Measurements from ENCODE around the gene KRT13. TPM values are rescaled to one million over a fixed set of nuclear protein-coding genes. Genes with fewer than 3 reads are reported as not detected.
"Not testable (repeated sequence)": the region's sequence is repeated elsewhere in the genome, so short reads cannot be mapped to it uniquely, and the experiment has no call there.

KRT13 gene
- total RNA-seq, 2 experiments from 2014 or later: not detected

DNA sequence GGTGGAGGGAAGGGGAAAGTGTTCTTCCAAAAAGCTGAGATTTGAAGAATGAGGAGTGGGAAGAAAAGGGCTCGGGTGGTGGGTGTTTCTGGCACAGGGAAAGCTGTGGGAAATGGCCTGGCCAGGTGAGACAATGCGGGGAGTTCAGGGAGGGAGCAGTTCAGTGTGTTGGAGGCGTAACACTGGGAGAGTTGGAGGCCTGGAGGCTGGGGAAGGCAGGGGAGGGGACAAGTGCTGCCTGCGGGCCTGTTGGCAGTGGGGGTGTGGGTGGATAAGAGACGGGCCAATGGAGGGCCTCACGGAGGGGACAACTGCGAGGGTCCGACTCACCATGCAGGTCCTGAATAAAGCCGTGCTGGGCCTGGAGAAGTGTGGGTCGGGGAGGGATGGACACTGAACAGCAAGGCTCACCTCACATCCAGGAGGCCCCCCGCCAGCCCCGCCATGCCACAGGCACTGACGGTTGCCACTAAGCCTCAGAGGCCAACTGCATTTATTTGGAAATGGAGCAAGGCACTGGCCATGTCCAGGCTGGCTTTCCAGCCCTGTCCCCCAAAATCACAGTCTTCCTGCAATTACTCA is 40.5 kb upstream of the KRT13 start:
- Mint-ChIP-seq H3K36me3 (ENCODE audit: low read depth) (peaks cover 1% of the 10 kb centered on the region), H3K27ac (no peak overlapping the region), H3K27me3 (ENCODE audit: low read depth) (no peaks in the 10 kb centered on the region), H3K4me1 (ENCODE audit: low read depth) (peaks cover 18% of the 10 kb centered on the region), H3K4me3 (no peak overlapping the region), H3K9me3 (peaks cover 8% of the 10 kb centered on the region)
- intact Hi-C loops (cut with micrococcal nuclease): loop anchor here (5.0 kb wide), 3 partner anchors 49 to 224 kb away; no protein-coding TSS in a partner anchor
- CTCF ChIA-PET: interaction anchor here (1.6 kb wide), 1 partner anchor 100 kb away, joined by 7 read pairs; no protein-coding TSS in a partner anchor
- no peak for DNase-seq

DNA sequence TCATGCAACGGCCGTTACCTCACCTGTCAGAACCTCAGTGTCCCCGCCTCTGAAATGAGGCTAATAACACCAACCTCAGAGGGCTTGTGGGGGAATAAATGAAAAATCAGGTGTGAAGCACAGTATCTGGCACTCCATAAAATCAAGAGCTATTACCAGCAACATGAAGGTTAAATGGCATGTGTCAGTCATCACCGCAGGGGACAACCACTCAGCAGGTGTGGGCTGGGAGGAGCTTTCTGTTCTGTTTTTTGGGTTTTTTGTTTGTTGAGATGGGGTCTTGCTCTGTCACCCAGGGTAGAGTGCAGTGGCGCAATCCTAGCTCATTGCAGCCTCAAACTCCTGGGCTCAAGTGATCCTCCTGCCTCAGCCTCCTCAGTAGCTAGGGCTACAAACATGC is 39.5 kb upstream of the KRT13 start:
- H3K27me3 Mint-ChIP-seq (ENCODE audit: low read depth): no peaks in the 10 kb centered on the region
- H3K4me3 Mint-ChIP-seq: no peak overlapping the region
- peaks cover 1% of the 10 kb centered on the region for H3K36me3 Mint-ChIP-seq (ENCODE audit: low read depth)
- CTCF ChIA-PET: interaction anchor here (1.0 to 1.6 kb wide), 3 partner anchors 101 to 118 kb away, joined by 3 to 7 read pairs (median 6); no protein-coding TSS in a partner anchor
- intact Hi-C loops (cut with micrococcal nuclease): loop anchor here (5.0 kb wide), 3 partner anchors 48 to 223 kb away; no protein-coding TSS in a partner anchor
- peaks cover 8% of the 10 kb centered on the region for H3K9me3 Mint-ChIP-seq
- peaks cover 18% of the 10 kb centered on the region for H3K4me1 Mint-ChIP-seq (ENCODE audit: low read depth)
- DNase-seq: no peak
- H3K27ac Mint-ChIP-seq: no peak overlapping the region

DNA sequence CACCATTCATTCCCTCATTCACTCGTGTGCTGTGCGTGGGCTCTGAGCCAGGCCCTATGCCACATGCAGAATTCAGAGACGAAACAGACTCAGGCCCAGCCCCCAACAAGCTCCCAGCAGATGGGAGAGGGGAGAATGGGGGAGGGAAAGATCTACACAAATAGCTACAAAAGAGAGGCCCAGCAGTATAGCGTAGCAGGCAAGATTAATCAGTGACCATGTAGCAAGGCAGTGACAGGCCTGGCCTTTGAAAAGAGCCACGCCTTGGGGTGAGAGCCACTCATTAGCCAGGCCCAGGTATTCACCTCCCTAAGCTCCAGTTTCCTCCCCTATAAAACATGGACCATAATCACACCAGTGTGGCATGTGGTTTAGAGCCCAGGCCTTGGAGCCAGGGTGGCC is 39.1 kb upstream of the KRT13 start:
- Mint-ChIP-seq H3K9me3 (peaks cover 8% of the 10 kb centered on the region), H3K36me3 (ENCODE audit: low read depth) (peaks cover 1% of the 10 kb centered on the region), H3K27me3 (ENCODE audit: low read depth) (no peaks in the 10 kb centered on the region), H3K4me3 (no peak overlapping the region), H3K4me1 (ENCODE audit: low read depth) (peaks cover 18% of the 10 kb centered on the region), H3K27ac (no peak overlapping the region)
- CTCF ChIA-PET: interaction anchor here (1.0 to 1.6 kb wide), 3 partner anchors 101 to 118 kb away, joined by 3 to 7 read pairs (median 6); no protein-coding TSS in a partner anchor
- intact Hi-C loops (cut with micrococcal nuclease): no loop called here
- no peak for DNase-seq

DNA sequence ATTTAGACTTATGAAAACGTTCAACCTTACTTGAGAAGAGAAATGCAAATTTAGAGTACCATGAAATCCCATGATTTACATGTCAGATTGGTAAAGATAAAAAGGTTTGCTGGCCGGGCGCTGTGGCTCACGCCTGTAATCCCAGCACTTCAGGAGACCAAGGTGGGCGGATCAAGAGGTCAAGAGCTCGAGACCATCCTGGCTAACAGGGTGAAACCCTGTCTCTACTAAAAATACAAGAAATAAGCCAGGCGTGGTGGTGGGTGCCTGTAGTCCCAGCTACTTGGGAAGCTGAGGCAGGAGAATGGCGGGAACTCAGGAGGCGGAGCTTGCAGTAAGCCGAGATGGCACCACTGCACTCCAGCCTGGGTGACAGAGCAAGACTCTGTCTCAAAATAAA is 37.4 kb upstream of the KRT13 start:
- H3K4me3 Mint-ChIP-seq; H3K27ac Mint-ChIP-seq; intact Hi-C loops (cut with micrococcal nuclease); DNase-seq; H3K4me1 Mint-ChIP-seq (ENCODE audit: low read depth); H3K9me3 Mint-ChIP-seq; H3K27me3 Mint-ChIP-seq (ENCODE audit: low read depth); H3K36me3 Mint-ChIP-seq (ENCODE audit: low read depth): not testable (repeated sequence)
- CTCF ChIA-PET: interaction anchor here (0.7 to 1.5 kb wide), 3 partner anchors 13 to 125 kb away, joined by 3 read pairs; no protein-coding TSS in a partner anchor

DNA sequence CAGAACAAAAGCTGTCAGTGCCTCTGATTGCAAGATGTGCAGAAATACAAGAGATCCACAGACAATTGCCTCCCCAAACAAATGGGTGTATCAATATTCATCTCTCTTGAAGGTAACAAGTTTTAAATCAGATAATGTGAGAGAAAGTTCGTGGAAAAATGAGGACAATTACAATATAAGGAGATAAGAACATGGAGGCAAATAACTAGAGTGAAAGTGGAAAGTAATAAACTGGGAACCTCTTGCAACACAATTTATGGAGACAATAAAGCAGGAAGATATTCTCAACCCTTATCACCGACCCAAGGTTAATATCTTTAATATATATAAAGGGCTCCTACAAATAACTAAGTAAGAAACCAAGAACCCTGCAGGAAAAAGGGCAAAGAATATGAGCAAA is 36.9 kb upstream of the KRT13 start:
- no peak for DNase-seq
- H3K27ac Mint-ChIP-seq: no peak overlapping the region
- H3K36me3 Mint-ChIP-seq (ENCODE audit: low read depth): peaks cover 1% of the 10 kb centered on the region
- no peaks in the 10 kb centered on the region for H3K4me1 Mint-ChIP-seq (ENCODE audit: low read depth)
- intact Hi-C loops (cut with micrococcal nuclease): no loop called here
- no peaks in the 10 kb centered on the region for H3K27me3 Mint-ChIP-seq (ENCODE audit: low read depth)
- H3K9me3 Mint-ChIP-seq: peaks cover 8% of the 10 kb centered on the region
- no peak overlapping the region for H3K4me3 Mint-ChIP-seq
- CTCF ChIA-PET: interaction anchor here (0.7 to 1.5 kb wide), 3 partner anchors 13 to 125 kb away, joined by 3 read pairs; no protein-coding TSS in a partner anchor

DNA sequence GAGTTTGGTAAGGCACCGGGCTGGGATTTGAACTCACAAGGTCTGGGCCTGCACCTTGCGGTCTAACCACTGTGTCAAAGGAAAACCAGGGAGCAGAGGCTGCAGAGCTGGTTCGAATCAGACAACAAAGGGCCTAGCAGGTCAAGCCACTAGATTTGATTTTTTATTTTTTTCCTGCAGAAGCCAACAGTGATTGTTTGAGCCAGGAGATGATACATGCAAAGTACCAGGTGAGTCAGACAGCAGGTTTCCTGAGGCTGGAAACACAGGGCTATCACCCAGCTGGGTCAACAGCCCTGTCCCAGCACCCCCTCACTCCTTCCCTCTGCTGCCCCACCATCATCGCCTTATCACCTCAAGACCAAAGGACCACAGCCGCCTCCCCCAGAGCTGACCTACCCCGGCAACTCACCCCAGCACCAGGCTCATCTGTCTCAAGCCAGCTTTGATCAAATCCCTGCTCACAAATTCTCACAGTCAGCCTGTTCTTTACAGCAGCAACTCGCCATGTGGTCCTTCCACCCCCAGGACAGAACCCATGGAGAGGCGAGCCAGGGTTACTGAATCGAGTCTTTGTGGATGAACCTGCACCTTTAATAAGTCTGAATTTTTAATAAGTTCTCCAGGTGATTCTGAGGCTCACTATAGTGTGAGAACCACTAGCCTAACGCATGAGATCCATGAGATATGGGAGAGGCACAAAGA is 35.7 kb upstream of the KRT13 start:
- intact Hi-C loops (cut with micrococcal nuclease): no loop called here
- Mint-ChIP-seq H3K4me3 (no peak overlapping the region), H3K27me3 (ENCODE audit: low read depth) (no peaks in the 10 kb centered on the region), H3K36me3 (ENCODE audit: low read depth) (no peaks in the 10 kb centered on the region), H3K9me3 (no peaks in the 10 kb centered on the region), H3K4me1 (ENCODE audit: low read depth) (no peaks in the 10 kb centered on the region), H3K27ac (no peak overlapping the region)
- DNase-seq: no peak
- CTCF ChIA-PET: interaction anchor here (0.7 to 1.3 kb wide), 3 partner anchors 8 to 121 kb away, joined by 3 to 7 read pairs (median 4); no protein-coding TSS in a partner anchor

DNA sequence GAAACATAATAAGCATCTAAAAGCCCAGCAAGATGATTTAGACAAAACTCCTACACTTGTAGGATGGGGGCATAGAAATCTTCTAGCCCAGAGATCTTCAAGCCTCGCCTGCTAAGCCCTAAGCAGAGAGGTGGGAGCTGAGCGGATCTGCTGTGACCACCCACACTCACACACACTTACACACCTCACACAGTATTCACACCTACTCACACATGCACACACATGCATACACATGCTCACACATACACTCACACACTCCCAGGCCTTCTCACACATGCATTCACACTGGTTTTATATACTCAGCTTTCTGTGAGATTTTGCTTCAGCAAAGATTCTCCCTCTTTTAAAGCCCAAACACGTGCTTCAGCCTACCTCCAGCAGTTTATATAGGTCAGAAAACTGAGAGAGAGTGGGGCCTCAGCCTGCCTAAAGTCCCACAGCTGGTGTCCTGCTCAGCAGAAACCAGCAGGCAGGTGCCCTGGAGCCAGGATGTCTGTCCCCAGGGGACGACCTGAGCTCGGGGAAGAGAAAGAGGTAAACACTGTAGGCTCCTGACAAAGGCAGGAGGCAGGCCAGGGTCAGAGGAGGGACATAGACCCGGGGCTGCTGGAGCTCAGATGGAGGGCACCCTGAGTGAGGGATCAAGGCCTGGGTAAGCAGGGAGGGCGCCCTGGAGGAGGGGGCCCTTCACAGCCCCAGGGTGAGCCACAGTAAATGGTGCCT is 34.7 kb upstream of the KRT13 start:
- H3K36me3 Mint-ChIP-seq (ENCODE audit: low read depth): no peaks in the 10 kb centered on the region

DNA sequence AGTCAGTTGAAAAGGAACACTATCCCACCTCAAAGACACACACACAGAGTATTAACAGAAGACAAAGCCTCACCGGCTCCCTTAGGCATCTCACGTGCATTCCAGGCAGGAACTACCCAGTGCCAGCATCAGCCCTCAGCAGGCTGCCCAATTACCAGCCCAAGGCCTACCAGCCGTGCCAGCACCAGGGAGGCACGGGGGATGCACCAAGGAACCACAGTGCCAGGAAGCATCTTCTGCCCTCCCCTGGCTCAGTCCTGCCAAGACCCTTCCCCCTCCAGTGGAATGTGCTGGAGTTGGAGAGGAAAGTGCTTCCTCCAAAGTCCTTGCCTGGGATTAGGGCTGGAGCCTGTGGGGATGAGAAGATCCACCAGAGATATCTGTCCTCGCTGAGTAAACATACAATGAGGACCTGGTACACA is 33.7 kb upstream of the KRT13 start:
- no peaks in the 10 kb centered on the region for H3K36me3 Mint-ChIP-seq (ENCODE audit: low read depth)
- H3K9me3 Mint-ChIP-seq: no peaks in the 10 kb centered on the region
- no peak overlapping the region for H3K27ac Mint-ChIP-seq
- CTCF ChIA-PET: no interaction called here
- H3K4me1 Mint-ChIP-seq (ENCODE audit: low read depth): no peaks in the 10 kb centered on the region
- intact Hi-C loops (cut with micrococcal nuclease): no loop called here
- no peak overlapping the region for H3K4me3 Mint-ChIP-seq
- DNase-seq: no peak
- no peaks in the 10 kb centered on the region for H3K27me3 Mint-ChIP-seq (ENCODE audit: low read depth)

More for the DNA sequence above, 34.7 kb upstream of the KRT13 start:
- no peak overlapping the region for H3K4me3 Mint-ChIP-seq
- H3K4me1 Mint-ChIP-seq (ENCODE audit: low read depth): no peaks in the 10 kb centered on the region
- H3K27me3 Mint-ChIP-seq (ENCODE audit: low read depth): no peaks in the 10 kb centered on the region
- DNase-seq: no peak
- H3K27ac Mint-ChIP-seq: no peak overlapping the region
- H3K9me3 Mint-ChIP-seq: no peaks in the 10 kb centered on the region
- intact Hi-C loops (cut with micrococcal nuclease): no loop called here
- CTCF ChIA-PET: interaction anchor here (0.7 to 1.3 kb wide), 4 partner anchors 9 to 122 kb away, joined by 3 to 7 read pairs (median 4); no protein-coding TSS in a partner anchor

DNA sequence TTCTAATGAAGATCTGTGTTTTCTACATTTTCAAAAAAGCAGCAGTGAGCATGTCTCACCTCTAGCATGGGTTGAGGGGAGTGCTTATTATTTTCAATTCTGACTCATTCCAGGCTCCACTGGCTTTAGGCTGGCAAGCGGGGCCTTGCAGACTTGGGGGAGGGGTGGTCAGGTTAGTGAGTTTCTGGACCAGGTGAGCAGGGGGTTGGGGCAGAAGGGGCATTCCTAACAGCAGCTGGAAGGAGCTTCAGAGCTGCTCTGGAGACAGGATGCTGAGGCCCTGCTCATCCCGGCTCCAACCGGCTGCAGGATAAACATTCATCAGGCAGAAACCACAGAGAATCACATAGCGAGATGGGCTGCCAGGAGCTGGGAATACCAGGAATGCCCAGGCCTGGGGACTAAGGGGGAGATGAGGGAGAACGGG is 33.2 kb upstream of the KRT13 start:
- Mint-ChIP-seq H3K4me3 (no peak overlapping the region), H3K27ac (no peak overlapping the region), H3K27me3 (ENCODE audit: low read depth) (no peaks in the 10 kb centered on the region), H3K4me1 (ENCODE audit: low read depth) (no peaks in the 10 kb centered on the region), H3K36me3 (ENCODE audit: low read depth) (no peaks in the 10 kb centered on the region), H3K9me3 (no peaks in the 10 kb centered on the region)
- CTCF ChIA-PET: no interaction called here
- DNase-seq: no peak
- intact Hi-C loops (cut with micrococcal nuclease): no loop called here

DNA sequence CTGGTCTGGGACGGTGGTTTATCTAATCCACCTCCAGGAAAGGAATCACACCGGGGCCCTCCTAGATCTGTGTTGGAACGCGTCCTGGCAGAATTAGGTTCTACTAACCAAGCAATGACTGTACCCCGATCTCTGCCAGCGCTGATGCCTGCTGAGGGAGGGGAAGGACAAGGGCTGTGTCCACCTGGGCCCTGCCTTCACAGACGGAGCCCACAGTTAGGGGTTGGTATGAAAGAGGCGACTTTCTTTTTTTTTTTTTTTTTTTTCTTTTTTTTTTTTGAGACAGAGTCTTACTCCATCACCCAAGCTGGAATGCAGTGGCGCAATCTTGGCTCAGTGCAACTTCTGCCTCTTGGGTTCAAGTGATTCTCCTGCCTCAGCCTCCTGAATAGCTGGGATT is 32.6 kb upstream of the KRT13 start:
- no peak for DNase-seq
- peaks cover under 1% of the 10 kb centered on the region for H3K27me3 Mint-ChIP-seq (ENCODE audit: low read depth)
- no peaks in the 10 kb centered on the region for H3K9me3 Mint-ChIP-seq
- H3K27ac Mint-ChIP-seq: no peak overlapping the region
- no peaks in the 10 kb centered on the region for H3K36me3 Mint-ChIP-seq (ENCODE audit: low read depth)
- intact Hi-C loops (cut with micrococcal nuclease): no loop called here
- H3K4me3 Mint-ChIP-seq: no peak overlapping the region
- H3K4me1 Mint-ChIP-seq (ENCODE audit: low read depth): no peaks in the 10 kb centered on the region
- CTCF ChIA-PET: interaction anchor here (2.9 kb wide), 1 partner anchor 11 kb away, joined by 9 read pairs; no protein-coding TSS in a partner anchor

DNA sequence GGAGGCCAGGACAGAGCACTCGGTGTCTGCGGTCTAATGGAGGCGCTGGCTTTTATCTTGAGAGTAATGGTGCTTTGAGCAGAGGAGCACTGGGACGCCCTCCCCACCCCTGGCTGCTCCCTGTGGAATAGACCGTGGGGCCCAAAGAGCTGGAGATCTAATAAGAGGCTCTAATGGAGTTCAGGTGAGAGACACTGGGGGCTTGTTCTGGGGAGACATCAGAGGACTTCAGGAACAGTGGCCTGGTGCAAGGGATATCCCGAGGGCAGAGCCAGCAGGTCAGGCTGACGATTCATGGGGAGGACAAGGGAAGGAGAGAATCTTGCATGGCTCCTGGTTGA is 32.2 kb upstream of the KRT13 start:
- no peak for DNase-seq
- Mint-ChIP-seq H3K4me3 (no peak overlapping the region), H3K9me3 (no peaks in the 10 kb centered on the region), H3K4me1 (ENCODE audit: low read depth) (no peaks in the 10 kb centered on the region), H3K27ac (no peak overlapping the region), H3K27me3 (ENCODE audit: low read depth) (peaks cover 2% of the 10 kb centered on the region), H3K36me3 (ENCODE audit: low read depth) (no peaks in the 10 kb centered on the region)
- intact Hi-C loops (cut with micrococcal nuclease): no loop called here
- CTCF ChIA-PET: interaction anchor here (2.9 kb wide), 1 partner anchor 11 kb away, joined by 9 read pairs; no protein-coding TSS in a partner anchor

Data from activated naive CD4-positive, alpha-beta T cell treated with anti-CD3 and anti-CD28 coated beads for 36 hours (primary cell).